ENCODE measurements around the gene FRMD6. TPM values are rescaled to one million over a fixed set of nuclear protein-coding genes. Genes with fewer than 3 reads are reported as not detected.
"Not testable (repeated sequence)": the region's sequence is repeated elsewhere in the genome, so short reads cannot be mapped to it uniquely, and the experiment has no call there.

The FRMD6 gene
- total RNA-seq, 1 experiment from 2014 or later, result 47.9 TPM

- no peak for DNase-seq (ENCODE audit: low spot score)
These were observed 20.7 kb upstream of the FRMD6 start for GRCh38 chr14:51630987-51631386.

GRCh38 chr14:51633298-51633697 is 18.4 kb upstream of the FRMD6 start:
- not testable (repeated sequence) for DNase-seq (ENCODE audit: low spot score)

GRCh38 chr14:51636109-51636508 is 15.6 kb upstream of the FRMD6 start:
- no peak for DNase-seq (ENCODE audit: low spot score)

- peak; percentile 59 for DNase-seq (ENCODE audit: low spot score)
These were observed 13.4 kb upstream of the FRMD6 start for GRCh38 chr14:51638071-51638944.

- no peak for DNase-seq (ENCODE audit: low spot score)
These were observed 11.9 kb upstream of the FRMD6 start for GRCh38 chr14:51639668-51640316.

- DNase-seq (ENCODE audit: low spot score), result peak; percentile 33
These were observed 8.6 kb upstream of the FRMD6 start for GRCh38 chr14:51643140-51643539.

GRCh38 chr14:51644217-51644933 is 7.3 kb upstream of the FRMD6 start:
- DNase-seq (ENCODE audit: low spot score), result no peak

GRCh38 chr14:51648296-51648695 is 3.4 kb upstream of the FRMD6 start:
- no peak for DNase-seq (ENCODE audit: low spot score)

- DNase-seq (ENCODE audit: low spot score), result no peak
These were observed 858 bp upstream of the FRMD6 start for GRCh38 chr14:51650716-51651387.

GRCh38 chr14:51652168-51653078 is 713 bp downstream of the FRMD6 start:
- DNase-seq (ENCODE audit: low spot score), result no peak

GRCh38 chr14:51653079-51653774 is 1.5 kb downstream of the FRMD6 start:
- DNase-seq (ENCODE audit: low spot score), result peak; percentile 49

GRCh38 chr14:51653775-51654532 is 2.2 kb downstream of the FRMD6 start:
- no peak for DNase-seq (ENCODE audit: low spot score)

GRCh38 chr14:51654533-51654845 is 2.8 kb downstream of the FRMD6 start:
- no peak for DNase-seq (ENCODE audit: low spot score)

GRCh38 chr14:51657762-51658161 is 6.1 kb downstream of the FRMD6 start:
- DNase-seq (ENCODE audit: low spot score), result no peak

- no peak for DNase-seq (ENCODE audit: low spot score)
These were observed 6.9 kb downstream of the FRMD6 start for GRCh38 chr14:51658441-51659173.

- DNase-seq (ENCODE audit: low spot score), result no peak
These were observed 9.0 kb downstream of the FRMD6 start for GRCh38 chr14:51660741-51661140.

- no peak for DNase-seq (ENCODE audit: low spot score)
These were observed 9.8 kb downstream of the FRMD6 start for GRCh38 chr14:51661504-51661903.

- no peak for DNase-seq (ENCODE audit: low spot score)
These were observed 12.1 kb downstream of the FRMD6 start for GRCh38 chr14:51663783-51664326.

- no peak for DNase-seq (ENCODE audit: low spot score)
These were observed 14.4 kb downstream of the FRMD6 start for GRCh38 chr14:51666070-51666469.

Data from A172 (cell line).